SJCRH30 (cell line): Measurements from ENCODE around the gene CCP110. TPM values are rescaled to one million over a fixed set of nuclear protein-coding genes. Genes with fewer than 3 reads are reported as not detected.
A peak's percentile ranks its signal among the peaks of the same experiment; 100 is the strongest.

ENCODE experiments used
- DNase-seq, 2 experiments: peaks; one replicate each; pipeline ENCODE4 v3.0.0-alpha.2; 2015 to 2020
- H3K27ac ChIP-seq: fragments of 250-450 bp; sonication (Bioruptor Pico); 2 replicates; pipeline ENCODE4 v1.5.1; 2020; ENCODE audit warnings: mild to moderate bottlenecking, moderate library complexity
- H3K27me3 ChIP-seq: fragments of 250-450 bp; sonication (Bioruptor Pico); 2 replicates; pipeline ENCODE4 v1.5.1; 2020; ENCODE audit warnings: mild to moderate bottlenecking, moderate library complexity
- H3K36me3 ChIP-seq: fragments of 250-450 bp; sonication (Bioruptor Pico); 2 replicates; pipeline ENCODE4 v1.5.1; 2020; ENCODE audit warnings: mild to moderate bottlenecking, moderate library complexity
- H3K4me1 ChIP-seq: fragments of 250-450 bp; sonication (Bioruptor Pico); 2 replicates; pipeline ENCODE4 v1.5.1; 2020; ENCODE audit warnings: mild to moderate bottlenecking, moderate library complexity
- H3K4me3 ChIP-seq: fragments of 250-450 bp; sonication (Bioruptor Pico); 2 replicates; pipeline ENCODE4 v1.5.1; 2020; ENCODE audit warnings: mild to moderate bottlenecking, moderate library complexity
- H3K9me3 ChIP-seq: fragments of 250-450 bp; sonication (Bioruptor Pico); replicated peaks from 2 replicates; pipeline ENCODE4 v1.5.1; 2020; ENCODE audit warnings: mild to moderate bottlenecking, moderate library complexity
- total RNA-seq: library from RNA; depleted of rRNA; stranded (reverse); fragments of >200 nt; shearing (Covaris generic); gene quantifications from 2 replicates; pipeline ENCODE4 v1.2.3, GENCODE V29; 2014; rRNA removed

Gene CCP110
- total RNA-seq, 1 experiment from 2014 or later = 37.2 TPM

DNA sequence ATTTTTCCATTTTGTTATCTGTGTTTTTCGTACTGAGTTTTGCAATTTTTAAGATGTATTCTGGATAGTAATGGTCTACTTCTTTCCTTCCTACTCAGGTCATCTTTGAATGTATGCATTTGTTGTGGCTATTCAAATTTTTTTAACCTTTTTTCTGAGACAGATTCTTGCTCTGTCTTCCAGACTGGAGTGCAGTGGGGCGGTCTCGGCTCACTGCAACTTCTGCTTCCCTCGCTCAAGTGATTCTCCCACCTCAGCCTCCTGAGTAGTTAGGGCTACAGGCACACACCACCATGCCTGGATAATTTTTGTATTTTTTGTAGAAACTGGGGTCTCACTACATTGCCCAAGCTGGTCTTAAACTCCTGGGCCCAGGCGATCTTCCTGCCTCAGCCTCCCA is 65.4 kb downstream of the CCP110 start:
- no peak overlapping the region for H3K4me3 ChIP-seq
- H3K9me3 ChIP-seq = no peaks in the 10 kb centered on the region
- no peak overlapping the region for H3K27ac ChIP-seq

DNA sequence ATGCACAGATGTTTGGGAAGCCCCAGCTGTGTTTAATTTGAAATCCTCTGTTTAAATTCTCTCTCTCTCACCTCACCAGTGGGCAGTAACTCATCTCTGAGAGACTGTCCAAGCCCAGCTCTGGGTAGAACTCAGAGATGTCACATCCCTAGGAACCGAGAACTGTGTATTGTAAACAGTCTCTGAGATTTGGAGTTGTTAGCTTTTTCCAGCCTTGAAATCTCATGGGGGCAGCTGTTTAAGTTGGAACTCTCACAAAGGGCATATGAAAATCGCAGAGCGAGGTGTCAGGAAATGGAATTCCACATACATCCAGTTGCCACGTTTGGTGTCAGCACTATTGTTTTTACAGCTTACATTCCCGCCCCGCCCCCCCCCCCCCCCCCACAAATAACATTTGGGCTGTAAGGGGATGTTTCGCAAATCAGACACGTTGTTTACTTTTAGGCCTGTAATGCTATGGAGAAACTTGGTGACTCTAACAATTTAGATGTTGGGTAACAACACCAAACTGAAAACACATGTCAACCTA is 66.1 kb downstream of the CCP110 start:
- DNase-seq = no peak

More for the DNA sequence above, 65.4 kb downstream of the CCP110 start:
- H3K36me3 ChIP-seq = peaks cover 2% of the 10 kb centered on the region; the same call in 1 of the 2 replicates
- no peak for DNase-seq
- H3K27me3 ChIP-seq = no peaks in the 10 kb centered on the region
- no peaks in the 10 kb centered on the region for H3K4me1 ChIP-seq

DNA sequence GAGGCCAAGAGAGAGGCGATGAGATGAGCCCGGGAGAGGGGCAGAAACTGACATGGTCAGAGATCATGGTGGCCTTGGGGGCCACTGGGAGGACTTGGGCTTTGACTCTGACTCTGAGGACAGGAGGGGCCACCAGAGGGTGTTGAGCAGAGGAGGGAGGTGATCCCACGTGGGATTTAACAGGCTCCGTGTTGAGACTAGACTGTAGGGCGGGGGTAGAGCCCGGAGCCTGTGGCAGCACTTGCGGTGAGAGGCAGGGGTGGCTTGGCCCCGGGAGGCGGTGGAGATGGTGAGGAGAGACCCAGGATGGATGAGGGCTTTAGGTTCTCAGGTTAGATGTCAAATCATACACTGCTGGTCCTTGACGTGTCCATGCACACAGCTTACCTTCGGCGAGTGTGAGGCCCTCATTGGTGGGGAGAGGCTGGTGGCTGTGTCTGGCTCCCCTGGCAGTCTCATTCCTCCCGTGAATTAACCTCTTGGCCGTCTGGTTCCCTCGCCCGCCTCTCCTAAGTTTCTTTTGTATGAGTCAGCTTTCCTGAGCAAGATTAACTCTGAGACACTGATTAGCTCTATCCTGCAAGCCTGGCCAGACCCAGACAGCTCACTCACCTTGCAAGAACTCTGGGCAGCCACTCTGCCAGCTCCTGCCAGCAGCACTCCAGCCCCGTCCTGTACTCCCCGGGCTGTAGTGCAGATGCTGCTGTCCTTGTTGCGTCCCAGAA is 71.5 kb downstream of the CCP110 start:
- Histone ChIP-seq H3K9me3 (no peaks in the 10 kb centered on the region), H3K27me3 (no peaks in the 10 kb centered on the region), H3K36me3 (peaks cover 2% of the 10 kb centered on the region; the same call in 1 of the 2 replicates), H3K4me3 (no peak overlapping the region), H3K4me1 (no peaks in the 10 kb centered on the region), H3K27ac (no peak overlapping the region)
- DNase-seq = peak; percentile 4 to 7

More for the DNA sequence above, 66.1 kb downstream of the CCP110 start:
- Histone ChIP-seq H3K27me3 (no peaks in the 10 kb centered on the region), H3K36me3 (peaks cover 2% of the 10 kb centered on the region; the same call in 1 of the 2 replicates), H3K27ac (no peak overlapping the region), H3K9me3 (no peaks in the 10 kb centered on the region), H3K4me3 (no peak overlapping the region), H3K4me1 (no peaks in the 10 kb centered on the region)

DNA sequence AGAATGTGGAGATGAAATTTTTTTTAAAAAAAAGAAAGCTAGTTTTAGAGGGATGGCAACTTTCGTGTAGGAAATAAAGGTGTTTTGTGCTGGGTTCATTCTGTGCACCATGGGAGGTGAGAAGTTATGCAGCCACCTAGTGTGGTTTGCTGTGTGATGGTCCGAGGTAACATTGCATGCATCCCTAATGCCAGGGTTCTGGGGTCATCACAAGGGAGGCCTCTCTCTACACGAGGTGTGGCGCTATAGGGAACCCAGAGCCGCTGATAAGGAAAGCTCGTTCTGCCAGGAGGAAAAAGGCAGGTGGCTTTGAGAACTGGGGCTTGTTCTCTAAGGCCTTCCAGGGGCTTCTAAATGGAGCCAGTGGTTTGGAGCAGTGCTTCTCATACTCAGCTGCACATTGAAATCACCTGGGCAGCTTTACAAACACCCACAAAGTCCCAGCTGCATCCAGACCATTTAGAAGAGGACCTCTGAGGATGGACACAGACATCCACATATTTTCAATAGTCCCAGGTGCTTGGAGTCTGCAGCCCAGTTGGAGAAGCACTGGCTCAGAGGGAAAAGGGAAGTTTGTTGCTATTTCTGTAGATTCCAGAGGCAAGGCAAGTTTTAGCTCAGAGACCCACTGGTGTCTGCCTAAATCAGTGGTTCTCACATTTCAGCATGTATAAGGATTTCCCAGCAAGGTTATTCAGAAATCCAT is 75.2 kb downstream of the CCP110 start:
- no peak overlapping the region for H3K27ac ChIP-seq
- no peaks in the 10 kb centered on the region for H3K27me3 ChIP-seq
- no peaks in the 10 kb centered on the region for H3K9me3 ChIP-seq
- no peaks in the 10 kb centered on the region; the same call in 1 of the 2 replicates for H3K36me3 ChIP-seq
- no peaks in the 10 kb centered on the region for H3K4me1 ChIP-seq
- H3K4me3 ChIP-seq = no peak overlapping the region
- DNase-seq = no peak

DNA sequence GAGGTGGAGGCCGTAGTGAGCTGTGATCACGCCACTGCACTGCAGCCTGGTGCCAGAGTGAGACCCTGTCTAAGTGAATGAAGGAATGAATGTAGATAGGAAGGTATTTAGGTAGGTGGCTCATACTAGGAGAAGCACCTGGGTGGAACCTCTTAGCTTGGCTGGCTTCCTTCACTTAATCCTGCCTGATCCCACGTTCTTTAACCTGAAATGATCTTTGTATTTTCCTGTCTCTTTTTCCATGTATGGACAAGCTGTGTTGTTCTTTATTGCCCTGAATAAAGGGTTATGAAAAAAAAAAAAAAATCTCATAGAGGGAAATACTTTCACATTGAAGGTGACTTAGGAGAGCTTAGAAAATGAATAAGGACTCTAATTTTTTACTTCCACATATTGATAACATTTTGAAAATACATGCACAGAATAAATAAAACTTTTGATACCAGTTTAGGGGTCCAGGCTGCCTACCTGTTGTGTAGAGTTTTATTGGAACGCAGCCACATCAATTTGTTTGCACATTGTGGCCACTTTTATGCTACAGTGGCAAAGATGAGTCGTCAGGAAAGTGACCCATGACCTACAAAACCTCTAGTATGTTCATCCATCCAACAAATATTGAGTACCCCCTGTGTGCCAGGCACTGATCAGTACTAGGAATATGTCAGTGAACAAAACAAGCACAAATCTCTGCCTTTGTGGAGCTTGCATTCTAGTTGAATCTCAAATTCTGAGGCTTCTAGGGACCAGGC is 76.4 kb downstream of the CCP110 start:
- H3K4me1 ChIP-seq = no peaks in the 10 kb centered on the region
- DNase-seq = no peak
- H3K9me3 ChIP-seq = no peaks in the 10 kb centered on the region
- no peak overlapping the region for H3K27ac ChIP-seq
- H3K36me3 ChIP-seq = no peaks in the 10 kb centered on the region; the same call in 1 of the 2 replicates
- H3K4me3 ChIP-seq = no peak overlapping the region
- no peaks in the 10 kb centered on the region for H3K27me3 ChIP-seq

DNA sequence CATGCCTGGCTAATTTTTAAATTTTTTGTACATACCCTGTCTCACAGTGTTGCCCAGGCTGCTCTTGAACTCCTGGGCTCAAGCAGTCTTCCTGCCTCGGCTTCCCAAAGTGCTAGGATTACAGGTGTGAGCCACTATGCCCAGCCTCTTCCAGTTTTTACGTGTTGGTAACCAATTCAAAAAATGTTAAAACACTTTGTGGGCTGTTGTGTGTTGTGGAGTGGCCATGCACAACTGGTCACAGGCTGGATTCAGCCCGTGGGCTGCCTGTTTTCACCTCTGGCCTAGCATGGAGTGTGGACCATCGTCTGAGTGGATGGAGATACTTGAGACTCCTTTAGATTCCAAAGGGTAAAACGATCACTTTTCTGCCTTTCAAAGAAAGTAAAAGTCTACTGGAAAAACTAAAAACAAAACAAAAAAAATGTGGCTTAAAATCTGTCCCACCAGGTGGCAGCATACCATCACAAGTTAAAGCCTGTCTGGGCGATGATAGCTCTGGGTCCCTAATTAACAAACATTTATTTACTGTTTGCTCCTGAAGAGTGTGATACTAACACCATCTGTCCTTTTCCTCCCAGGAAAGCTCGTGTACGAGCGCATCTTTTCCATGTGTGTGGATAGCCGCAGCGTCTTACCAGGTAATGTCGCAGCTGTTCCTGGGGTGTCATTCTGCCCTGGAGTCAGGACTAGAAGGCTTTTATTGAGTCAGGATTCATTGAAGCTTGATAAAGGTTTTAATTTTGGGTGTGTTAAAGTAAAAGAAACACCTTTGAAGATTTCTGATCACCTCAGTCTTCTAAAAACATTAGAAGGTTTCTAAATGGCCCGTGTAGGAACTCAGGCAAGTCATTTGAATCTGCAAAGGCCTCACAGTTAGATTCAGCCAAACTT is 77.6 kb downstream of the CCP110 start:
- H3K27me3 ChIP-seq = no peaks in the 10 kb centered on the region
- H3K9me3 ChIP-seq = no peaks in the 10 kb centered on the region
- peak; percentile 8 to 53 for DNase-seq
- H3K36me3 ChIP-seq = no peaks in the 10 kb centered on the region; the same call in 1 of the 2 replicates
- H3K27ac ChIP-seq = no peak overlapping the region
- no peaks in the 10 kb centered on the region for H3K4me1 ChIP-seq
- no peak overlapping the region for H3K4me3 ChIP-seq

Other genes starting within 250 kb of the CCP110 start
- gene CLEC19A, start 238.2 kb upstream of the CCP110 start, total RNA-seq = not detected in 2 replicates
- not detected in 2 replicates for gene TMC5, start 106.1 kb upstream of the CCP110 start, total RNA-seq
- gene GDE1, start 1.8 kb upstream of the CCP110 start, total RNA-seq = 39.5 and 45.3 TPM in 2 replicates
- 18.8 and 20.8 TPM in 2 replicates for gene VPS35L, start 31.8 kb downstream of the CCP110 start, total RNA-seq
- gene KNOP1, start 194.3 kb downstream of the CCP110 start, total RNA-seq = 26.0 and 30.6 TPM in 2 replicates
- gene IQCK, start 194.3 kb downstream of the CCP110 start, total RNA-seq = 2.6 and 3.0 TPM in 2 replicates